HG03442 (cell line): ENCODE data around the gene ANKS1A.

Experiments
- ATAC-seq: cut with Tn5 transposase; IDR thresholded peaks from one replicate; pipeline ENCODE4 v1.9.1; 2021; ENCODE audit warnings: mild to moderate bottlenecking, moderate library complexity; ENCODE audit not compliant: unreplicated experiment

The ANKS1A gene

GRCh38 chr6:35036059-35036827 lies 147.2 kb downstream of the ANKS1A start:
- no peak for ATAC-seq

- ATAC-seq, result no peak
Measured at GRCh38 chr6:35036828-35037663, 148.0 kb downstream of the ANKS1A start.

- no peak for ATAC-seq
Measured at GRCh38 chr6:35037664-35038038, 148.6 kb downstream of the ANKS1A start.

GRCh38 chr6:35038076-35038475 lies 149.0 kb downstream of the ANKS1A start:
- ATAC-seq, result no peak

GRCh38 chr6:35040398-35040797 lies 151.3 kb downstream of the ANKS1A start:
- no peak for ATAC-seq

- ATAC-seq, result no peak
Measured at GRCh38 chr6:35041086-35041861, 152.2 kb downstream of the ANKS1A start.

GRCh38 chr6:35042031-35042815 lies 153.2 kb downstream of the ANKS1A start:
- ATAC-seq, result no peak

GRCh38 chr6:35043381-35044130 lies 154.5 kb downstream of the ANKS1A start:
- no peak for ATAC-seq

- ATAC-seq, result no peak
Measured at GRCh38 chr6:35044145-35044745, 155.2 kb downstream of the ANKS1A start.

GRCh38 chr6:35044761-35045421 lies 155.8 kb downstream of the ANKS1A start:
- no peak for ATAC-seq

GRCh38 chr6:35046103-35046502 lies 157.0 kb downstream of the ANKS1A start:
- ATAC-seq, result no peak

GRCh38 chr6:35046862-35047261 lies 157.8 kb downstream of the ANKS1A start:
- no peak for ATAC-seq

GRCh38 chr6:35047265-35048011 lies 158.4 kb downstream of the ANKS1A start:
- ATAC-seq, result no peak

GRCh38 chr6:35048031-35048613 lies 159.1 kb downstream of the ANKS1A start:
- no peak for ATAC-seq

GRCh38 chr6:35048631-35049083 lies 159.6 kb downstream of the ANKS1A start:
- no peak for ATAC-seq

GRCh38 chr6:35049156-35049735 lies 160.2 kb downstream of the ANKS1A start:
- no peak for ATAC-seq
